DND-41 (cell line): ENCODE data around the gene UGCG.
"Not testable (repeated sequence)": the region's sequence is repeated elsewhere in the genome, so short reads cannot be mapped to it uniquely, and the experiment has no call there.

ENCODE experiments used
- ATAC-seq: fragments of 200-7000 bp; cut with Tn5 transposase; 3 replicates; pipeline ENCODE4 v1.9.1; 2021; ENCODE audit warnings: low read depth; ENCODE audit not compliant: insufficient read depth
- DNase-seq: peaks from one replicate; pipeline ENCODE4 v3.0.0-alpha.2; 2020
- H2AFZ ChIP-seq: 2 replicates; pipeline ENCODE4 v1.6.0; 2012; ENCODE audit warnings: low read depth, low read length
- H3K27ac ChIP-seq: 2 replicates; pipeline ENCODE4 v1.5.1; 2012; ENCODE audit warnings: low read length, inconsistent platforms
- H3K27me3 ChIP-seq: fragments of 200-600 bp; sonication (generic); 2 replicates; pipeline ENCODE4 v1.6.0; 2012; ENCODE audit warnings: low read length, mild to moderate bottlenecking, inconsistent platforms; ENCODE audit not compliant: insufficient read depth, poor library complexity
- H3K36me3 ChIP-seq: 2 replicates; pipeline ENCODE4 v1.5.1; 2012; ENCODE audit warnings: low read length, inconsistent platforms; ENCODE audit not compliant: insufficient read depth
- H3K4me1 ChIP-seq: 2 replicates; pipeline ENCODE4 v1.5.1; 2012; ENCODE audit warnings: mild to moderate bottlenecking, low read length; ENCODE audit not compliant: insufficient read depth
- H3K4me2 ChIP-seq: 2 replicates; pipeline ENCODE4 v1.6.0; 2012; ENCODE audit warnings: mild to moderate bottlenecking, moderate library complexity, low read length, inconsistent platforms; ENCODE audit not compliant: insufficient read depth
- H3K4me3 ChIP-seq, 2 experiments: fragments of 200-600 bp in 1 of 2; shearing (Covaris generic) in 1 of 2; 2 replicates each; pipeline ENCODE4 v1.5.1; 2012 to 2016; ENCODE audit warnings: inconsistent platforms in 2 of 2, low read length in 2 of 2, mild to moderate bottlenecking in 2 of 2, low read depth in 1 of 2, moderate library complexity in 1 of 2
- H3K79me2 ChIP-seq: 2 replicates; pipeline ENCODE4 v1.6.0; 2012; ENCODE audit warnings: low read length, inconsistent platforms; ENCODE audit not compliant: insufficient read depth
- H3K9ac ChIP-seq: 2 replicates; pipeline ENCODE4 v1.6.0; 2012; ENCODE audit warnings: low read depth, mild to moderate bottlenecking, inconsistent platforms, low read length, moderate library complexity
- H3K9me3 ChIP-seq: 2 replicates; pipeline ENCODE4 v1.5.1; 2012; ENCODE audit warnings: low read length, moderate library complexity, mild to moderate bottlenecking, inconsistent platforms; ENCODE audit not compliant: insufficient read depth, severe bottlenecking
- H4K20me1 ChIP-seq: 2 replicates; pipeline ENCODE4 v1.6.0; 2012; ENCODE audit warnings: low read length; ENCODE audit not compliant: insufficient read depth
- EZH2 ChIP-seq: IDR thresholded peaks from 3 replicates; pipeline ENCODE4 v1.6.1; 2012; ENCODE audit warnings: borderline replicate concordance, low read depth, mild to moderate bottlenecking, moderate library complexity, low read length, inconsistent platforms; ENCODE audit not compliant: severe bottlenecking
- TF ChIP-seq, protein P1 (sequence below): IDR thresholded peaks from 2 replicates; pipeline ENCODE4 v1.5.1; 2012; ENCODE audit warnings: borderline replicate concordance, low read length, moderate library complexity, mild to moderate bottlenecking; ENCODE audit not compliant: poor library complexity, severe bottlenecking; ENCODE audit errors: extremely low read depth

UGCG gene

DNA sequence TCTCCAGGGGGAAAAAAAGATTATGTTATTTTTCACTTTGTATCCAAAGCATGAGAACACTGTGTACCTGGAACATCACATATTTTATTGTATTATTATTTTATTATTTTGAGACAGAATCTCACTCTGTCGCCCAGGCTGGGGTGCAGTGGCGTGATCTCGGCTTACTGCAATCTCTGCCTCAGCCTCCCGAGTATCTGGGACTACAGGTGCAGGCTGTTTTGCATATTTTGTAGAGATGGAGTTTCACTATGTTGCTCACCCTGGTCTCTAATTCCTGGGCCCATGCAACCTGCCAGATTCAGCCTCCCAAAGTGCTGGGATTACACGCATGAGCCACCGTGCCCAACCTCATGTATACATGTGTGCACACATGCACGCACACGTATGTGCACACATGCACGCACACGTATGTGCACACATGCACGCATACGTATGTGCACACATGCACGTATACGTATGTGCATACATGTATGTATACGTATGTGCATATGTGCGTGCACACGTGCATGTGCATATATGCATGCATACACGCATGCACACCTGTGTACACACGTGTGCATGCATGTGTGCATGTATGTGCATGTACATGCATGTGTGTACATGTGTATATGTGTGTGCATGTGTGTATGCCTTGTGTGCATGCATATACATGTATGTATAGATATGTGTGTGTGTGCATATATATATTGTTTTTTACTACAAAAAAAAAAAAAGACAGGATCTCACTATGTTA is 9.5 kb upstream of the UGCG start:
- no peak overlapping the region for H3K4me3 ChIP-seq
- no peak overlapping the region for H3K27ac ChIP-seq
- no peak overlapping the region for H2AFZ ChIP-seq
- no peaks in the 10 kb centered on the region for H3K9me3 ChIP-seq
- TF ChIP-seq EZH2: no peak
- TF ChIP-seq, protein P1, sequence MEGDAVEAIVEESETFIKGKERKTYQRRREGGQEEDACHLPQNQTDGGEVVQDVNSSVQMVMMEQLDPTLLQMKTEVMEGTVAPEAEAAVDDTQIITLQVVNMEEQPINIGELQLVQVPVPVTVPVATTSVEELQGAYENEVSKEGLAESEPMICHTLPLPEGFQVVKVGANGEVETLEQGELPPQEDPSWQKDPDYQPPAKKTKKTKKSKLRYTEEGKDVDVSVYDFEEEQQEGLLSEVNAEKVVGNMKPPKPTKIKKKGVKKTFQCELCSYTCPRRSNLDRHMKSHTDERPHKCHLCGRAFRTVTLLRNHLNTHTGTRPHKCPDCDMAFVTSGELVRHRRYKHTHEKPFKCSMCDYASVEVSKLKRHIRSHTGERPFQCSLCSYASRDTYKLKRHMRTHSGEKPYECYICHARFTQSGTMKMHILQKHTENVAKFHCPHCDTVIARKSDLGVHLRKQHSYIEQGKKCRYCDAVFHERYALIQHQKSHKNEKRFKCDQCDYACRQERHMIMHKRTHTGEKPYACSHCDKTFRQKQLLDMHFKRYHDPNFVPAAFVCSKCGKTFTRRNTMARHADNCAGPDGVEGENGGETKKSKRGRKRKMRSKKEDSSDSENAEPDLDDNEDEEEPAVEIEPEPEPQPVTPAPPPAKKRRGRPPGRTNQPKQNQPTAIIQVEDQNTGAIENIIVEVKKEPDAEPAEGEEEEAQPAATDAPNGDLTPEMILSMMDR: no peak
- H3K27me3 ChIP-seq: no peaks in the 10 kb centered on the region
- no peak overlapping the region for H3K4me2 ChIP-seq
- no peaks in the 10 kb centered on the region for H3K36me3 ChIP-seq
- H4K20me1 ChIP-seq: no peaks in the 10 kb centered on the region
- ATAC-seq (no peak), DNase-seq (no peak)
- no peaks in the 10 kb centered on the region for H3K4me1 ChIP-seq
- no peaks in the 10 kb centered on the region for H3K79me2 ChIP-seq
- no peak overlapping the region for H3K9ac ChIP-seq

DNA sequence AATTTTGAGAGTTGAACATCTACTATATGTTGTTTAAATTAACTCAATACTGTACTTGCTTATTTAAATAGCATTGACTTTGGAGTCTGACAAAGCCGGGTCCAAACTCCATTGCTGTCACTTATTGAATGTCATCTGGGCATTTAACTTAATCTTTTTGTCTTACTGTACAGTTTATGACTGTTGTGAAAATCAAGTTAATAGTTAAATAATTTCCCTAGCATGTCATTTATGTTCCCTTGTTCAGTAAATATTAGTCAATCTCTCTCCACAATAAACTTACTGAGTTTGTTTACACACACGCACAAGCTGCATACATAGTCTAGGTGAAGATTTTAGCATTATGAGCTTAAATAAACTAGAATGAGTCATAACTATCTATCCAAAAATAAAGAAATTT is 6.3 kb upstream of the UGCG start:
- no peak overlapping the region for H3K4me3 ChIP-seq
- no peaks in the 10 kb centered on the region for H3K36me3 ChIP-seq
- H3K4me1 ChIP-seq: no peaks in the 10 kb centered on the region
- H3K27me3 ChIP-seq: no peaks in the 10 kb centered on the region
- no peaks in the 10 kb centered on the region for H3K9me3 ChIP-seq
- DNase-seq: no peak
- H3K9ac ChIP-seq: no peak overlapping the region
- no peaks in the 10 kb centered on the region for H4K20me1 ChIP-seq
- H2AFZ ChIP-seq: no peak overlapping the region
- no peaks in the 10 kb centered on the region for H3K79me2 ChIP-seq
- TF ChIP-seq, protein P1: no peak
- no peak for TF ChIP-seq EZH2
- no peak overlapping the region for H3K27ac ChIP-seq
- ATAC-seq: no peak
- H3K4me2 ChIP-seq: no peak overlapping the region

DNA sequence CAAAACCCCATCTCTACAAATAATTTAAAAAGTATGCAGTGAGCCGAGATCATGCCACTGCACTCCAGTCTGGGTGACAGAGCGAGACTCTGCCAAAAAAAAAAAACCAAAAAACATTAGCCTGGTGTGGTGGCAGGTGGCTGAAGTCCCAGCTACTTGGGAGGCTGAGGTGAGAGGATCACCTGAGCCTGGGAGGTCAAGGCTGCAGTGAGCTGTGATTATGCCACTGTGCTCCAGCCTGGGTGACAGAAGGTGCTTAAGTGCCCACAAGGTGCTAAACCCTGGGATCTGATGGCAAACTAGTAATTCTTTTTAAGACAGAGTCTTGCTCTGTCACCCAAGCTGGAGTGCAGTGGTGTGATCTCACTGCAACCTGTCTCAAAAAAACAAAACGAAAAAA is 5.7 kb upstream of the UGCG start:
- not testable (repeated sequence) for H3K27ac ChIP-seq, ATAC-seq, H3K9ac ChIP-seq, H3K4me3 ChIP-seq, H3K4me1 ChIP-seq, H4K20me1 ChIP-seq, H3K79me2 ChIP-seq, H3K27me3 ChIP-seq, H3K36me3 ChIP-seq, DNase-seq, H3K9me3 ChIP-seq, H3K4me2 ChIP-seq, H2AFZ ChIP-seq

DNA sequence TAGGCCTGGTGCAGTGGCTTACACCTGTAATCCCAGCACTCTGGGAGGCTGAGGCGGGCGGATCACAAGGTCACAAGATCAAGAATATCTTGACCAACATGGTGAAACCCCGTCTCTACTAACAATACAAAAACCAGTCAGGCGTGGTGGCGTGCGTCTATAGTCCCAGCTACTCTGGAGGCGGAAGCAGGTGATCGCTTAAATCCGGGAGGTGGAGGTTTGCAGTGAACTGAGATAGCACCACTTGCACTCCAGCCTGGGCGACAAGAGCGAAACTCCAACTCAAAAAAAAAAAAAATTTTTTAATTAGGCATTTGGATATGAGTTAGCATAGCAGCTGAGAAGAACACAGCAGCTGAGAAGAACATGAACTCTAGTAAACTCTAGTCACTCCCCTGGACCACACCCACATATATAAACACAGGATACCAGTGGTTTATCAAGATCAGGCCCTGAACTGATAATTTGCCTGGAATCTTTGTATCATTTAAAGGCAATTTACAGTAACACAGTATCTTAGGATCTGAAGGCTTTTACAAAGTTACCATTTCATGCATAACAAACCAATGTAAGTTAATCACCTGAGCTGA is 4.6 kb upstream of the UGCG start:
- Histone ChIP-seq H3K4me3 (no peak overlapping the region), H3K4me2 (no peak overlapping the region), H3K9ac (no peak overlapping the region), H2AFZ (no peak overlapping the region), H3K79me2 (peaks cover under 1% of the 10 kb centered on the region), H3K27ac (no peak overlapping the region), H4K20me1 (no peaks in the 10 kb centered on the region), H3K27me3 (no peaks in the 10 kb centered on the region), H3K36me3 (no peaks in the 10 kb centered on the region; the same call in 1 of the 2 replicates), H3K4me1 (peaks cover 10% of the 10 kb centered on the region), H3K9me3 (no peaks in the 10 kb centered on the region)
- DNase-seq (no peak), ATAC-seq (no peak)
- TF ChIP-seq EZH2: no peak
- TF ChIP-seq, protein P1: no peak
